H1 (cell line): ENCODE measurements around the gene WDFY4. TPM values are rescaled to one million over a fixed set of nuclear protein-coding genes. Genes with fewer than 3 reads are reported as not detected.

Experiments
- CTCF ChIA-PET: fragments of 300-600 bp; sonication (Branson Sonifier 250); formaldehyde crosslinking; loops from one replicate; lab custom pipeline; 2021; ENCODE audit not compliant: partially characterized antibody; lab: Charles Lee
- POLR2A ChIA-PET: fragments of 300-600 bp; sonication (Branson Sonifier 250); formaldehyde crosslinking; loops from one replicate; lab custom pipeline; 2021; ENCODE audit warnings: inconsistent platforms; ENCODE audit not compliant: partially characterized antibody; lab: Charles Lee
- DNase-seq, 2 experiments: peaks; one replicate each; pipeline versions ENCODE4 v3.0.0 to v3.0.0-alpha.2; 2010 to 2022; ENCODE audit warnings: low spot score in 2 of 2, low read depth in 1 of 2, mixed read lengths in 1 of 2
- FAIRE-seq: peaks from 2 replicates; lab custom pipeline; 2011; peaks lifted over from hg19 to GRCh38; lab: Jason Lieb, UNC
- H2AFZ ChIP-seq: 2 replicates; pipeline ENCODE4 v1.8.1; 2012; ENCODE audit warnings: low read length, inconsistent platforms
- H2AK5ac ChIP-seq: 2 replicates; pipeline ENCODE4 v1.6.1; 2013; ENCODE audit warnings: low read depth, low read length
- H2BK120ac ChIP-seq: replicated peaks from 2 replicates; pipeline ENCODE3; 2013; ENCODE audit warnings: low read depth, low read length, inconsistent platforms
- H2BK12ac ChIP-seq: 2 replicates; pipeline ENCODE4 v1.6.1; 2013; ENCODE audit warnings: low read depth, low read length
- H2BK15ac ChIP-seq: 2 replicates; pipeline ENCODE4 v1.6.1; 2013; ENCODE audit warnings: low read length
- H2BK20ac ChIP-seq: 2 replicates; pipeline ENCODE4 v1.6.1; 2013; ENCODE audit warnings: low read length
- H2BK5ac ChIP-seq: 2 replicates; pipeline ENCODE4 v1.6.1; 2013; ENCODE audit warnings: low read depth, low read length
- H3K14ac ChIP-seq: 2 replicates; pipeline ENCODE4 v1.6.1; 2013; ENCODE audit warnings: inconsistent platforms; ENCODE audit not compliant: insufficient read length
- H3K18ac ChIP-seq: 2 replicates; pipeline ENCODE4 v1.6.1; 2013; ENCODE audit warnings: low read length; ENCODE audit errors: extremely low read depth
- H3K23ac ChIP-seq: 2 replicates; pipeline ENCODE4 v1.6.1; 2013; ENCODE audit warnings: inconsistent platforms; ENCODE audit not compliant: insufficient read length
- H3K23me2 ChIP-seq: 2 replicates; pipeline ENCODE4 v1.6.1; 2013; ENCODE audit warnings: low read depth, low read length
- H3K27ac ChIP-seq: 2 replicates; pipeline ENCODE4 v1.6.1; 2011; ENCODE audit warnings: low read depth, low read length, inconsistent platforms
- H3K27me3 ChIP-seq, 4 experiments: replicated peaks in 1 of 4; 1 replicate in 1 of 4; 2 replicates in 3 of 4; pipeline versions ENCODE4 v1.6.1 to v1.8.1; 2011 to 2013; ENCODE audit warnings: low read length in 3 of 4, mild to moderate bottlenecking in 3 of 4, inconsistent platforms in 2 of 4, mixed read lengths in 2 of 4, moderate library complexity in 1 of 4; ENCODE audit not compliant: control insufficient read depth in 3 of 4, insufficient read depth in 3 of 4; ENCODE audit errors: extremely low read depth in 1 of 4
- H3K36me3 ChIP-seq, 4 experiments: 2 replicates each; pipeline versions ENCODE4 v1.6.1 to v1.8.1; 2011 to 2013; ENCODE audit warnings: mild to moderate bottlenecking in 4 of 4, low read length in 3 of 4, moderate library complexity in 2 of 4, control low read depth in 1 of 4, inconsistent platforms in 1 of 4; ENCODE audit not compliant: insufficient read depth in 4 of 4, control insufficient read depth in 2 of 4
- H3K4ac ChIP-seq: replicated peaks from 2 replicates; pipeline ENCODE3; 2013; ENCODE audit warnings: low read length, low read depth, mixed read lengths, inconsistent platforms; ENCODE audit not compliant: insufficient read length
- H3K4me1 ChIP-seq, 4 experiments: replicated peaks in 1 of 4; 1 replicate in 1 of 4; 2 replicates in 3 of 4; pipeline versions ENCODE4 v1.6.1 to v1.8.1; 2011 to 2013; ENCODE audit warnings: low read length in 3 of 4, inconsistent platforms in 2 of 4, mixed read lengths in 1 of 4; ENCODE audit not compliant: insufficient read depth in 4 of 4, control insufficient read depth in 3 of 4
- H3K4me2 ChIP-seq, 2 experiments: 2 replicates each; pipeline versions ENCODE4 v1.6.1 to v1.8.1; 2011 to 2013; ENCODE audit warnings: low read depth in 2 of 2, low read length in 2 of 2, control low read depth in 1 of 2, inconsistent platforms in 1 of 2, mild to moderate bottlenecking in 1 of 2; ENCODE audit not compliant: insufficient read depth in 1 of 2
- H3K4me3 ChIP-seq, 4 experiments: fragments of 200-600, 300-600 bp in 1 of 4; sonication (generic), shearing (Covaris generic), sonication (Bioruptor Twin) in 1 of 4; 2 replicates each; pipeline versions ENCODE4 v1.5.1 to v1.8.1; 2011 to 2016; ENCODE audit warnings: low read length in 4 of 4, low read depth in 3 of 4, control low read depth in 2 of 4, inconsistent platforms in 2 of 4, mild to moderate bottlenecking in 2 of 4, mixed read lengths in 1 of 4, moderate library complexity in 1 of 4; ENCODE audit not compliant: insufficient read depth in 2 of 4; ENCODE audit errors: extremely low read depth in 1 of 4
- H3K56ac ChIP-seq: replicated peaks from 2 replicates; pipeline ENCODE3; 2013; ENCODE audit warnings: low read depth, mild to moderate bottlenecking, mixed read lengths, low read length, inconsistent platforms; ENCODE audit not compliant: insufficient read length
- H3K79me1 ChIP-seq: 2 replicates; pipeline ENCODE4 v1.6.1; 2013; ENCODE audit warnings: low read depth, low read length, control low read depth
- H3K79me2 ChIP-seq, 2 experiments: 2 replicates each; pipeline versions ENCODE4 v1.6.1 to v1.8.1; 2012 to 2013; ENCODE audit warnings: low read length in 2 of 2, mild to moderate bottlenecking in 2 of 2, inconsistent platforms in 1 of 2; ENCODE audit not compliant: insufficient read depth in 2 of 2, control insufficient read depth in 1 of 2
- H3K9ac ChIP-seq, 4 experiments: replicated peaks in 1 of 4; 1 replicate in 1 of 4; 2 replicates in 3 of 4; pipeline versions ENCODE4 v1.6.1 to v1.8.1; 2011 to 2013; ENCODE audit warnings: low read depth in 3 of 4, low read length in 3 of 4, control low read depth in 2 of 4, mild to moderate bottlenecking in 2 of 4, moderate library complexity in 2 of 4, inconsistent platforms in 1 of 4; ENCODE audit errors: extremely low read depth in 1 of 4
- H3K9me3 ChIP-seq, 2 experiments: 2 replicates each; pipeline versions ENCODE4 v1.6.1 to v1.8.1; 2012 to 2013; ENCODE audit warnings: mild to moderate bottlenecking in 2 of 2, moderate library complexity in 2 of 2, control low read depth in 1 of 2, inconsistent platforms in 1 of 2, low read depth in 1 of 2, low read length in 1 of 2, mixed read lengths in 1 of 2; ENCODE audit not compliant: insufficient read depth in 2 of 2
- H4K20me1 ChIP-seq, 2 experiments: replicated peaks in 1 of 2; 2 replicates each; pipeline versions ENCODE3 to v1.8.1; 2011 to 2013; ENCODE audit warnings: inconsistent platforms in 2 of 2, low read length in 2 of 2, mild to moderate bottlenecking in 1 of 2; ENCODE audit not compliant: insufficient read depth in 2 of 2, control insufficient read depth in 1 of 2
- H4K5ac ChIP-seq: 2 replicates; pipeline ENCODE4 v1.6.1; 2013; ENCODE audit warnings: low read length, low read depth, mixed read lengths, inconsistent platforms; ENCODE audit not compliant: insufficient read length
- H4K8ac ChIP-seq: 2 replicates; pipeline ENCODE4 v1.8.0; 2013; ENCODE audit warnings: mild to moderate bottlenecking, moderate library complexity, low read length, inconsistent platforms; ENCODE audit not compliant: insufficient read depth; ENCODE audit errors: extremely low read depth
- H4K91ac ChIP-seq: replicated peaks from 2 replicates; pipeline ENCODE3; 2013; ENCODE audit warnings: low read length, mixed read lengths, inconsistent platforms; ENCODE audit not compliant: insufficient read length
- MAFK ChIP-seq: IDR thresholded peaks from 2 replicates; pipeline ENCODE4 v1.6.1; 2012; ENCODE audit warnings: low read depth, mild to moderate bottlenecking, improper control_type of control experiment, low read length
- RFX5 ChIP-seq: IDR thresholded peaks from 2 replicates; pipeline ENCODE4 v1.6.1; 2011; ENCODE audit warnings: low read depth, low read length, improper control_type of control experiment, borderline replicate concordance
- WGBS, 2 experiments: shearing (Covaris generic) in 1 of 2; methylation state at CpG; one replicate each; pipeline versions ENCODE4 v1.1.6 to v1.1.7; 2013 to 2015; ENCODE audit warnings: low lambda C conversion rate in 2 of 2, mixed read lengths in 2 of 2, inconsistent platforms in 1 of 2, low coverage in 1 of 2, missing lambda C conversion rate in 1 of 2; ENCODE audit not compliant: insufficient replicate concordance in 2 of 2, insufficient coverage in 1 of 2, insufficient read length in 1 of 2; ENCODE audit errors: extremely low coverage in 1 of 2, missing lambda C conversion rate in 1 of 2; 5-methylcytosine and 5-hydroxymethylcytosine counted together
- polyA plus RNA-seq, 7 experiments: library from polyadenylated mRNA; depleted of rRNA in 3 of 7; stranded (reverse) in 5 of 7; unstranded in 2 of 7; fragments of >200 nt in 5 of 7; fragments of 200-250 nt in 2 of 7; gene quantifications; 1 replicate in 5 of 7; 2 replicates in 1 of 7; 4 replicates in 1 of 7; pipeline versions ENCODE4 v1.2.1 to v1.2.3, GENCODE V29; 2011 to 2013; ENCODE audit warnings: missing spikeins in 2 of 7, mixed read lengths in 2 of 7
- total RNA-seq: library from RNA; stranded (reverse); fragmentation: NEBNext Ultra II Directional; extraction: Animal tissue kit (Norgen Biotek cat#: 25700); gene quantifications from 2 replicates; pipeline ENCODE4 v1.2.1, GENCODE V29; 2021

WDFY4 gene
- total and polyA plus RNA-seq, 2 of the 8 experiments (the other 6 are each of a cell fraction or from before 2014, with no cell fraction given) = not detected

GRCh38 chr10:48811461-48811860 is 126.8 kb downstream of the WDFY4 start:
- Histone ChIP-seq H4K8ac (no peak overlapping the region), H3K9me3 (no peaks in the 10 kb centered on the region), H3K27me3 (peaks cover 0 to 6% (median 1%) of the 10 kb centered on the region in 4 experiments; a peak in 1 of 7 replicates), H2BK5ac (no peak overlapping the region), H2BK12ac (no peak overlapping the region), H3K14ac (no peak overlapping the region), H2BK20ac (no peak overlapping the region), H3K4me1 (peaks cover 0 to 1% (median 0%) of the 10 kb centered on the region in 4 experiments; a peak in 1 of 7 replicates), H3K4me3 (no peak overlapping the region), H2BK120ac (no peak overlapping the region), H4K20me1 (peaks cover 0 to 4% of the 10 kb centered on the region in 2 experiments), H2AFZ (no peak overlapping the region), H3K18ac (no peak overlapping the region), H3K56ac (no peak overlapping the region), H3K9ac (no peak overlapping the region), H3K23me2 (peaks cover 6% of the 10 kb centered on the region; the same call in 1 of the 2 replicates), H3K4ac (no peak overlapping the region), H3K23ac (no peak overlapping the region), H3K36me3 (no peaks in the 10 kb centered on the region; a peak in 1 of 8 replicates), H3K79me2 (no peaks in the 10 kb centered on the region), H3K27ac (no peak overlapping the region), H3K79me1 (no peaks in the 10 kb centered on the region), H4K91ac (no peak overlapping the region), H2AK5ac (no peak overlapping the region), H3K4me2 (no peak overlapping the region), H4K5ac (no peak overlapping the region), H2BK15ac (no peak overlapping the region)
- FAIRE-seq (no peak), DNase-seq (no peak)
- whole genome bisulfite sequencing, 2 experiments = 91% methylated on average over 5 of the region's 5 CpGs; no CpG with 5 or more reads in 1 of the 2 experiments
- POLR2A ChIA-PET = no interaction called here
- CTCF ChIA-PET = no interaction called here
- TF ChIP-seq RFX5 = no peak
- no peak for TF ChIP-seq MAFK
